Fibroblast of upper back skin (primary cell): ENCODE measurements around the gene ZNF618.

ENCODE experiments used
- DNase-seq: peaks from one replicate; pipeline ENCODE4 v3.0.0-alpha.2; 2013

The ZNF618 gene

DNA sequence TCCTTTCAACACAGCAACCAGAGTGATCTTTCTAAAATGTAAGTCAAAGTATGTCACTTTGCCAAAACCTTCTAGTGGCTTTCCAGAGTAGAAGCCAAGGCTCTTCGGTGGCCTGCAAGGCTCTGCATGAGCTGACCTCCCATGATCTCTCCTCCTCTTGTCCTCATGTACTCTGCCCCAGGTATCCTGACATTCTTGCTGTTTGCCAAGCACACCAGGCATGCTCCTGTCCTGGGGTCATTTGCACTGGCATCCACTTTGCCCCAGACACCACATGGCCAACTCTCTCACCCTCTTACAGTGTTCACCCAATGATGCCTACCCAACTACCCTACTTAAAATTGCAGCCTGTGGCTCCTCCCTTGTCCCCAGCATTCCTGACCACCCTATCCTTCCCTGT lies 86.3 kb downstream of the ZNF618 start:
- DNase-seq: no peak

DNA sequence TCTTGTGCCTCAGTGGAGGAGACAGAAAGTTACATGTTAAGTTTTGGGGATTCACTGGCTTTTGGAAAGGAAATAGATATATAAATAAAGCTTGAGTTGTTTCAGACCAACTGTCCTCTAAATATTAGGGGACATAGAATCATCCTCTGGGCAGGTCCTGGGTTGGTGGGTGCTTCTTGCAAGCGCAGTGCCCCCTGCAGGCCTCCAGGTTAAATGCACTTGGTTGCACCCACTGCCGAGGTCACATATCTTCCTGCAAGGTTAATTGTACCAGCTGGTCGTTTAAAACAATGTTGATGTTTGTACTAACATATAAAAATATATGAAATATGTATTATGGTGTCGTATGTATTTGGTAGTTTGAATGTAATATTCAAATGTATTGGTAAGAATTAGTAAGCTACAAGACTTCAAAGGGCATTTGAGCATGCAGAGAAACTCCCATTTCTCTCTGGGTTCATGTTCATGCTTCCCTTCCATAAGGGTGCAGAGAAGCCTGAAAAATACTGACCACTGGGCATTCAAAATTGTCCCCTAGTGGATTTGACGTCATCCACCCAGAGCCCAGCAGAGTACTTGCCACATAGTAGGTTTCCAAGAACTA lies 87.0 kb downstream of the ZNF618 start:
- peak; percentile 50 for DNase-seq

GRCh38 chr9:113963696-113964494 lies 87.8 kb downstream of the ZNF618 start:
- DNase-seq: peak; percentile 74

- peak; percentile 77 for DNase-seq
Measured at GRCh38 chr9:113964495-113965170, 88.5 kb downstream of the ZNF618 start.

- DNase-seq: no peak
Measured at GRCh38 chr9:113966394-113966793, 90.3 kb downstream of the ZNF618 start.

DNA sequence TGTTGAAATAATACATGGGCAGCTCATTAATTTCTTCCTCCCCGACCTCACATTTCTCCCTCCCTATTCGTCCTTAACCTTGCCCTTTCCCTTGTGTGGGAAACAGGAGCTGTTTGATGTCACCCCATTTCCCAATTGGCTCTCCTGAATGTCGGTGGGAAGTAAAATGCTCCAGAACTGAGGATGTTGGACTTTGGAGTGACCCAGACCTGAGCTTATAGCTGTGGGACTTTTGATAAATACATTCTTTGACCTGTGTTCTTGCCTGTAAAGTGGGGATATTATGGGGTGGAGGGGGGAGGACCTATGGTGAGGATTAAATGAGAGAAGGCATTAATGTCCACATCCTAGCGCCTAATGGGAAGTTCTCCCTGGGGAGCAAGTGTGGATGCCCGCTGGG lies 91.3 kb downstream of the ZNF618 start:
- no peak for DNase-seq

- no peak for DNase-seq
Measured at GRCh38 chr9:113969343-113969742, 93.2 kb downstream of the ZNF618 start.

GRCh38 chr9:113973226-113973625 lies 97.1 kb downstream of the ZNF618 start:
- DNase-seq: no peak

GRCh38 chr9:113973963-113974413 lies 97.9 kb downstream of the ZNF618 start:
- peak; percentile 47 for DNase-seq

DNA sequence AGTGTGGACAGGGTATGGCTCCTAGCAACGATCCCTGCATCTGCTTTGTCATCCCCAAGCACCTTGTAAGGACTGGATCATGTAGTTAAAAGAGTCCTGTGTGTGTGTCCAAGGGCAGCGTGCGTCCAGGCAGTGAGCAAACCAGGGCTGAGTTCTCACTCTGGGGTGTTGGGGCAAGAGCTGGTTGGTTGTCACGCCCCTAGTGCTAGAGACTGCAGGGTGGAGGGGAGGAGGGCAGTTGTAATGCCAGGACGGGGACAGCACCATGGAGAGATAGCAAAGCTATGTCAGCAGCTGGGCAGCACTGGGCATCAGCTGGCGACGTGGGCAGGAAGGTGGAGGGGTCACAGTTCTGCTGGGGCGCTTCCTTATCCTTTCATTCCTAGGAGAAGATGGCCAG lies 100.8 kb downstream of the ZNF618 start:
- no peak for DNase-seq

- DNase-seq: peak; percentile 51
Measured at GRCh38 chr9:113978725-113979342, 102.7 kb downstream of the ZNF618 start.

DNA sequence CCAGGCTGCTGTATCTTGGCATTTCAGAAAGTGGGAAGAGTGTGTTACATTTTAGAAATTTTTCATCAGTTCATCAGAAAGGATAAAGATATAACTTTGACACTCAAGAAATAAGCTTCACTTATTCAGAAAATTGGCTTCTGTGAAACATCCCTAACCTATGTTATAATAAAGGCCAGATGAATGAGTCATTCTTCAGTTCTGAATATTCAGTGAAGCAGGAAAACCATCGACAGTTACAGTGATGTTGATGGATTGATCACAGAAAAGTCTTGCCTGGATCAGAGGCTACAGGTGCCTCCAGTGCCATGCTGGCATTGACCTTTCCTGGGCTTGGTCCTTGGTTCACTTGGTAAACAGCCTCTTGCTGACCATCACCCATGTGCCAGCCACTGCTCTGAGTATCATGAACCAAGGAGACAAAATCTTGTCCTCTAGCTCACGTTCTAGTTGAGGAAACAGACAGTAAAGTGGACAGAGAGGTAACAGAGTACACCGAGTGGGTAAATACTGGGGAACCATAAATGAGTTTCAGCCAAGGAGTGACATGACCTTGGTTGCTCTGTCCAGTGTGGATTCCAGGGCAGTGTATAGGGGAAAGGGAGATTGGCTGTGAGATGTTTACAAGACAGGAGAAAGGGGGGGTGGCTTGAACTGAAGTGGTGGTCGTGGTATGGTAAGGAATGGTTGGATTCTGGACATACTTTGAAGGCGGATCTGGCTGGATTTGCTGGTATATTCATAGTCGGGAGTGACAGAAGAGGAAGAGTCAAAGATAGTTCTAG lies 103.4 kb downstream of the ZNF618 start:
- peak; percentile 64 for DNase-seq

- DNase-seq: no peak
Measured at GRCh38 chr9:113984639-113985380, 108.7 kb downstream of the ZNF618 start.

DNA sequence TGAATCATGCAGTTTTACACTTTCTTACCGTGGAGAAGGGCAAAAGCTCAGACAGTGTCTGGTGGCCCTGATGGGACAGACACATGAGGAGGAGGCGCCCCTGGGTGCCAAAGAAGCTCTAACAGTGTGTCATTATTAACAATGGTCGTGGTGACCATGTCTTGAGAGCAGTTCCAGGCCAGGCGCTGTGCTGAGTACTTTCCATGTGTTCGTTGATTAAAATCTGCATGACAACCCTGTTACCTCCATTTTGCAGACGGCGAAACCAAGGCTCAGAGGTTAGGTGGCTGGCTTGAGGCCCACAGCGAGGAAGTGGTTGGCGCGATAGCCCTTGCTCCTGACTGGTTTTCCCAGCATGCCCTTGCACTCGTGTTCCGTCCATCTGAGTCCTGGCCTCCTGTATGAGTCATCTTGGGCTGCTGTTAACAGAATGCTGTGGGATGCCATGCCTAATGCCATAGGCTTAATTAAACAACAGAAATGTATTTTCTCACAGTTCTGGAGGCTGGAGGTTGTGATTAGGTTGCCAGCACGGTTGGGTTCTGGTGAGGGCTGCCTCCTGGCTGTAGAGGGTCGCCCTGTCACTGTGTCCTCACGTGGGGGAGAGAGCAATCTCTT lies 110.0 kb downstream of the ZNF618 start:
- peak; percentile 23 for DNase-seq

GRCh38 chr9:113986931-113987330 lies 110.8 kb downstream of the ZNF618 start:
- DNase-seq: no peak

GRCh38 chr9:113987526-113987925 lies 111.4 kb downstream of the ZNF618 start:
- no peak for DNase-seq

- DNase-seq: no peak
Measured at GRCh38 chr9:113988385-113989016, 112.4 kb downstream of the ZNF618 start.

DNA sequence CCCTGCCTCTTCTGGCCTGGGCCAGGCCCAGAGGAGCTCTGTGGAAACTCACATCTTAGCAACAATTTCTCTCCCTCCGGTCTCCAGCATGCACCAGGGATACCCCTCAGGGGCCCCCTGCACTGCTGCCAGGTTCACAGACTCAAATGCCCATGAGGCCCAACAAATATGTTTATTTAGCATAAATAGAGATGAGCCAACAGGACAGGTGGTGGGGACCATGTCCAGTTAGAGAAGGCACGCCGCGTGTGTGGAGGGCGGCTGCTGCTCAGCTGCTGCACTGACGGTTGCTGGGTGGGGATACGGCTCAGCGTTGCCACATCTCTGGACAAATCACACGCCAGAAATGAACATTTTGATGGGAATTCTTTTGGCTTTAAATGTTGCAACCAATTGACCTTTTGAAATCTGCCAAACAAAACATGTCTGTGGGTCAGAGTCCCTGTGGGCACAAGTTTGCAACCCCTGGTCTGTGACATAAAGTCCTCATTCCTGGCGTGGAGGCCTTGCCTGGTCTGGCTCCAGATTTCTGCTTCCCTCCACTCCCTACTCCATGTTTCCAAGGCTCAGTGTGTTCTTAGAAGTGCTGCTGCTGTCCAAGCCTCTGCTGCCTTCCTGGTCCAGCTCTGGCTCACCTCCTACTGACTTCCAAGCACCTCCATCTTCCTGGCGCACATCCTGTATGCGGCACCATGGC lies 113.1 kb downstream of the ZNF618 start:
- peak; percentile 24 for DNase-seq

- no peak for DNase-seq
Measured at GRCh38 chr9:113989714-113990569, 113.8 kb downstream of the ZNF618 start.
